ENCODE results near the gene SLC26A8.
"Not testable (repeated sequence)": the region's sequence is repeated elsewhere in the genome, so short reads cannot be mapped to it uniquely, and the experiment has no call there.

SLC26A8 gene

GRCh38 chr6:35911871-35912653 is 112.4 kb downstream of the SLC26A8 start:
- no peak for DNase-seq (ENCODE audit: low spot score)

GRCh38 chr6:35909571-35909970 is 114.9 kb downstream of the SLC26A8 start:
- DNase-seq (ENCODE audit: low spot score) = not testable (repeated sequence)

- DNase-seq (ENCODE audit: low spot score) = not testable (repeated sequence)
Observed at GRCh38 chr6:35908753-35909401, 115.6 kb downstream of the SLC26A8 start.

GRCh38 chr6:35907750-35908149 is 116.7 kb downstream of the SLC26A8 start:
- DNase-seq (ENCODE audit: low spot score) = no peak

GRCh38 chr6:35906499-35906846 is 118.0 kb downstream of the SLC26A8 start:
- DNase-seq (ENCODE audit: low spot score) = no peak

GRCh38 chr6:35905841-35906498 is 118.5 kb downstream of the SLC26A8 start:
- DNase-seq (ENCODE audit: low spot score) = no peak

GRCh38 chr6:35905141-35905785 is 119.2 kb downstream of the SLC26A8 start:
- no peak for DNase-seq (ENCODE audit: low spot score)

- no peak for DNase-seq (ENCODE audit: low spot score)
Observed at GRCh38 chr6:35903679-35904078, 120.8 kb downstream of the SLC26A8 start.

GRCh38 chr6:35900448-35900847 is 124.0 kb downstream of the SLC26A8 start:
- DNase-seq (ENCODE audit: low spot score) = no peak

GRCh38 chr6:35898003-35898402 is 126.4 kb downstream of the SLC26A8 start:
- DNase-seq (ENCODE audit: low spot score) = no peak

- no peak for DNase-seq (ENCODE audit: low spot score)
Observed at GRCh38 chr6:35897486-35897885, 127.0 kb downstream of the SLC26A8 start.

- DNase-seq (ENCODE audit: low spot score) = no peak
Observed at GRCh38 chr6:35897036-35897435, 127.4 kb downstream of the SLC26A8 start.

- DNase-seq (ENCODE audit: low spot score) = no peak
Observed at GRCh38 chr6:35896228-35896627, 128.2 kb downstream of the SLC26A8 start.

- DNase-seq (ENCODE audit: low spot score) = no peak
Observed at GRCh38 chr6:35895560-35895959, 128.9 kb downstream of the SLC26A8 start.

GRCh38 chr6:35894776-35895175 is 129.7 kb downstream of the SLC26A8 start:
- no peak for DNase-seq (ENCODE audit: low spot score)

Measured in hematopoietic multipotent progenitor cell treated with erythropoietin and hydrocortisone succinate and interleukin-3 and kit ligand, for 17 days (in vitro differentiated cells).